ENCODE data around the gene CRYGN. TPM values are rescaled to one million over a fixed set of nuclear protein-coding genes. Genes with fewer than 3 reads are reported as not detected.

CRYGN gene
- total RNA-seq, 1 donor from 2014 or later: 1.3 TPM

DNA sequence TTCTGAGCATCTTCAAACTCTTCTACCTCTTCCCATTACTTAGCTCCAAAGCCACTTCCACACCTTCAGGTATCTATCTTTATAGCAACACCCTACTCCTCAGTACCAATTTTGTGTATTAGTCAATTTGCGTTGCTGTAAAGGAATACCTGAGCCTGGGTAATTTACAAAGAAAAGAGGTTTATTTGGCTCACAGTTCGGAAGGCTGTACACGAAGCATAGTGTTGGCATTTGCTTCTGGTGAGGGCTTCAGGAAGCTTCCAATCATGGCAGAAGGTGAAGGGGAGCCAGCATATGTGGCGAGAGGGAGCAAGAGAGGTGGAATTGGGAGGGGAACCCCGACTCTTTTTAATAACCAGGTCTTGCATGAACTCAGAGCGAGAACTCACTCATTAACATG is 17.6 kb upstream of the CRYGN start:
- peaks cover 30% of the 10 kb centered on the region for H3K4me1 Mint-ChIP-seq (ENCODE audit: unreplicated experiment)
- H3K4me3 Mint-ChIP-seq: no peak overlapping the region
- H3K27ac Mint-ChIP-seq: no peak overlapping the region
- peaks cover 3% of the 10 kb centered on the region for H3K27me3 Mint-ChIP-seq
- H3K36me3 Mint-ChIP-seq: peaks cover 4% of the 10 kb centered on the region
- TF ChIP-seq CTCF (conservative IDR thresholded peaks at IDR 0.05): no peak
- H3K9me3 Mint-ChIP-seq: peaks cover 2% of the 10 kb centered on the region
- no peak for DNase-seq (ENCODE audit: extremely low spot score, unreplicated experiment)

DNA sequence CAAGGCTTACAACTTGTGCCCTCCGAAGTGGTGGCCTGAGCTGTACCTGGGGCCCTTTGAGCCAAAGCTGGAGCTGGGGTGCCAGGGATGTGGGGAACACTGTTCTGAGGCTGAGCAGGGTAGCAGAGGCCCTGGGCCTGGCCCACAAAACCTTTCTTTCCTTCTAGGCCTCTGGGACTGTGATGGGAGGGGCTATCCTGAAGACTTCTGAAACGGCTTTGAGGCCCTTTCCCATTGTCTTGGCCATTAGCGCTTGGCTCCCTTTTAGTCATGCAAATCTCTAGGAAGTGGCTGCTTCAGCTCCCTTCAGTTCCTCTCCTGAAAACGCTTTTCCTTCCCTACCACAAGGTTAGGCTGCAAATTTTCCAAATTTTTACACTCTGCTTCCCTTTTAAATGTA is 16.8 kb upstream of the CRYGN start:
- no peaks in the 10 kb centered on the region for H3K9me3 Mint-ChIP-seq
- H3K36me3 Mint-ChIP-seq: no peaks in the 10 kb centered on the region
- peaks cover 3% of the 10 kb centered on the region for H3K27me3 Mint-ChIP-seq
- peaks cover 34% of the 10 kb centered on the region for H3K4me1 Mint-ChIP-seq (ENCODE audit: unreplicated experiment)
- peak; percentile 43 for DNase-seq (ENCODE audit: extremely low spot score, unreplicated experiment)
- H3K4me3 Mint-ChIP-seq: no peak overlapping the region
- TF ChIP-seq CTCF (conservative IDR thresholded peaks at IDR 0.05): no peak
- no peak overlapping the region for H3K27ac Mint-ChIP-seq

- Mint-ChIP-seq H3K27ac (no peak overlapping the region), H3K36me3 (no peaks in the 10 kb centered on the region), H3K4me3 (no peak overlapping the region), H3K4me1 (ENCODE audit: unreplicated experiment) (peaks cover 33% of the 10 kb centered on the region), H3K27me3 (peaks cover 3% of the 10 kb centered on the region), H3K9me3 (no peaks in the 10 kb centered on the region)
- TF ChIP-seq CTCF (conservative IDR thresholded peaks at IDR 0.05): no peak
- DNase-seq (ENCODE audit: extremely low spot score, unreplicated experiment): peak; percentile 60
Observed at GRCh38 chr7:151456276-151456675, 16.3 kb upstream of the CRYGN start.

- Mint-ChIP-seq H3K9me3 (no peaks in the 10 kb centered on the region), H3K4me1 (ENCODE audit: unreplicated experiment) (peaks cover 27% of the 10 kb centered on the region), H3K4me3 (no peak overlapping the region), H3K36me3 (no peaks in the 10 kb centered on the region), H3K27me3 (peaks cover 3% of the 10 kb centered on the region), H3K27ac (no peak overlapping the region)
- DNase-seq (ENCODE audit: extremely low spot score, unreplicated experiment): peak; percentile 20
- no peak for TF ChIP-seq CTCF (conservative IDR thresholded peaks at IDR 0.05)
Observed at GRCh38 chr7:151455690-151456089, 15.7 kb upstream of the CRYGN start.

DNA sequence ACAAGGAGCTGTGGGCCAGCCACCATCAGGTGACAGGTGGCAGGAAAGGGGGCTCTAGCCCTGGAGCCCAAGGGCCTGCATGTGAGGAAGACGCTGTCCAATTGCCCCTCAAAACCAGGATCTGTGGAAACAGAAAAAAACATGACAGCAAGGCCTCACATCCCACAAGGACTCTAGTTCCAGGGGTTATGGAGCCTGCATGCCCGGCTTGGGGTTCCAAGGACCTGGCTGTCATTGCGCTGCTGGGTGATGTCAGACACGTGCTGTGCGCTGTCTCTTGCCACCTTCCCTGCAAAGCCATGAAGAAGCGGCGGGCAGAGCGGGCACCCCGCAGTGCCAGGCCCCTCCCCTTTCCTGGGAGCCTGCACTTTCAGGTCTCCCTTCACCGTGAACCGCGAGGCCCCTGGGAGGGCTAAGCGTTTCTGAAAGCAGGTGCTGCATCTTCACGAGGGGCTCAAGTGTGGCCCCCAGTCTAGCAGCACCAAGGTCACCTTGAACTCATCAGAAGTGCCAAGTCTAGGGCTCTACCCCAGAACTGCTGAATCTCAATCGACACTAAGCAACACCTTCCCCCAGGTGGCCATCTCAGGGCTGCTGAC is 15.1 kb upstream of the CRYGN start:
- TF ChIP-seq CTCF (conservative IDR thresholded peaks at IDR 0.05): no peak
- DNase-seq (ENCODE audit: extremely low spot score, unreplicated experiment): peak; percentile 64
- peaks cover 3% of the 10 kb centered on the region for H3K27me3 Mint-ChIP-seq
- no peaks in the 10 kb centered on the region for H3K36me3 Mint-ChIP-seq
- no peak overlapping the region for H3K4me3 Mint-ChIP-seq
- peaks cover 20% of the 10 kb centered on the region for H3K4me1 Mint-ChIP-seq (ENCODE audit: unreplicated experiment)
- H3K27ac Mint-ChIP-seq: no peak overlapping the region
- H3K9me3 Mint-ChIP-seq: no peaks in the 10 kb centered on the region

- no peak overlapping the region for H3K4me3 Mint-ChIP-seq
Observed at GRCh38 chr7:151454305-151454704, 14.4 kb upstream of the CRYGN start.

More at GRCh38 chr7:151454305-151454704, 14.4 kb upstream of the CRYGN start:
- no peak for TF ChIP-seq CTCF (conservative IDR thresholded peaks at IDR 0.05)
- H3K27ac Mint-ChIP-seq: no peak overlapping the region
- peaks cover 17% of the 10 kb centered on the region for H3K4me1 Mint-ChIP-seq (ENCODE audit: unreplicated experiment)
- no peaks in the 10 kb centered on the region for H3K36me3 Mint-ChIP-seq
- peaks cover 3% of the 10 kb centered on the region for H3K27me3 Mint-ChIP-seq
- DNase-seq (ENCODE audit: extremely low spot score, unreplicated experiment): peak; percentile 31
- H3K9me3 Mint-ChIP-seq: no peaks in the 10 kb centered on the region

Measured in type B pancreatic cell (in vitro differentiated cells).